Amniotic epithelial cell (primary cell): Measurements from ENCODE around the gene HSD17B11.
"Not testable (repeated sequence)": the region's sequence is repeated elsewhere in the genome, so short reads cannot be mapped to it uniquely, and the experiment has no call there.

ENCODE experiments used
- DNase-seq: peaks from one replicate; pipeline ENCODE4 v3.0.0-alpha.2; 2010; ENCODE audit warnings: low read depth

Gene HSD17B11

GRCh38 chr4:87390891-87391575 is at the start of gene HSD17B11:
TSS of gene HSD17B11 (minus strand) at chr4:87391188. CDS start at chr4:87391070, 118 bp downstream.
- peak; percentile 99 for DNase-seq

- DNase-seq, result no peak
These were observed 42.4 kb upstream of the HSD17B11 start for GRCh38 chr4:87433342-87433741.

GRCh38 chr4:87430038-87430437 is 39.0 kb upstream of the HSD17B11 start:
- DNase-seq, result no peak

GRCh38 chr4:87428979-87429378 is 38.0 kb upstream of the HSD17B11 start:
- no peak for DNase-seq

DNA sequence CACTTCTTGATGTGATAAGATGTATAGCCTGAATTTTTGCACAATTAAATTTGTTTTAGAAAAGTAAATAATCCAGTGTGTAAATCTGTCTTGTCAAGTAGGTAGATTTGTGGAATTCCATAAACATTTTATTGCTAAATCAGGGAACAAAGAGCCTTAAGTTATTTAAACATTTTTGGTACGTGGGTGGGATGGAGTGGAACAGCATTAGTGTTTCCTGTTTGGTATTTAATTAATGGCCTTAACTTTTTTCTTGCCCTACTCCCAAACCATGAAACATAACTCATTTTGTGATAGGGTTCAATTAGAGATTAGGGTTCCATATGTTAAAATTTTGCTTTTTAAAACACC is 36.5 kb upstream of the HSD17B11 start:
- DNase-seq, result peak; percentile 18

DNA sequence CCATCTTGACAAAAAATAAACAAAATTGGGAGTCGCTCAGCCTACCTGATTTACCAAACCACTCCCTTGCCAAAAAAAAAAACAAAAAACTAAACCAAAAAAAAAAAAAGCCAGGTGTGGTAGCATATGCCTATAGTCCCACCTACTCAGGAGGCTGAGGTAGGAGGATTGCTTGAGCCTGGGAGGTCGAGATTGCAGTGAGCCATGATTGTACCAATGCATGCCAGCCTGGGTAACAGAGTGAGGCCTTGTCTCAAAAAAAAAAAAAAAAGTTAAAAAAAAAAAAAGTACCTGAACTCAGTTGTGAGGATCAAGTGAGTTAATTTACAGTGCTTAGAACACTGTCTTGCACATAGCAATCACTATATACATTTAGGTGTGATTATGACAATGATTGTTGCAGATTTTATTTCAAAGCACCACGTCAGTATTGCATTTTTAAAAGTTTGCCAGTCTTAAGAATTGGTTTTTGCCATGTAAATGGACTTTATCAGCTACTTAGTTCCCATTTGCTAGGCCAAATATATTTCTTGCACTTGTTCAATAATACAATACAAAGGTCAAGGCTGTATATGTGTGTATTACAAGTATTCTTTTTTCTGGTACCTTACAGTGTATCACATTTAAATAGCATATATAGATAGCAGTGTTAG is 36.0 kb upstream of the HSD17B11 start:
- no peak for DNase-seq

GRCh38 chr4:87425711-87426110 is 34.7 kb upstream of the HSD17B11 start:
- no peak for DNase-seq

DNA sequence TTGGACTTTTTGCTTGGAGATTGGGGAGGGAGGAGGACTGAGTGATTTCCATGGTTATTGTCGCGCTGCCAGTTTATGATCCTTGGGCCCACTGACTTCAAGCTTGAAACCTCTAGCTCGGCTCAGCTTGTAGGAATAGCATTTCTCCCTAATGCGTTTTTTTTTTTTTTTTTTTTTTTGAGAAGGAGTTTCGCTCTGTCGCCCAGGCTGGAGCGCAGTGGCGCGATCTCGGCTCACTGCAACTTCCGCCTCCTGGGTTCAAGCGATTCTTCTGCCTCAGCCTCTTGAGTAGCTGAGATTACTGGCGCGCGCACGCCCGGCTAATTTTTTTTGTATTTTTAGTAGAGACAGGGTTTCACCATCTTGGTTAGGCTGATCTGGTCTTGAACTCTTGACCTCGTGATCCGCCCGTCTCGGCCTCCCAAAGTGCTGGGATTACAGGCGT is 33.1 kb upstream of the HSD17B11 start:
- peak; percentile 21 for DNase-seq

GRCh38 chr4:87423317-87424098 is 32.5 kb upstream of the HSD17B11 start:
- peak; percentile 31 for DNase-seq

- peak; percentile 99 for DNase-seq
These were observed 31.4 kb upstream of the HSD17B11 start, which contains the start of gene NUDT9 for GRCh38 chr4:87422104-87423052. TSS of gene NUDT9 (plus strand) at chr4:87422573. CDS start at chr4:87422906, 333 bp downstream.

DNA sequence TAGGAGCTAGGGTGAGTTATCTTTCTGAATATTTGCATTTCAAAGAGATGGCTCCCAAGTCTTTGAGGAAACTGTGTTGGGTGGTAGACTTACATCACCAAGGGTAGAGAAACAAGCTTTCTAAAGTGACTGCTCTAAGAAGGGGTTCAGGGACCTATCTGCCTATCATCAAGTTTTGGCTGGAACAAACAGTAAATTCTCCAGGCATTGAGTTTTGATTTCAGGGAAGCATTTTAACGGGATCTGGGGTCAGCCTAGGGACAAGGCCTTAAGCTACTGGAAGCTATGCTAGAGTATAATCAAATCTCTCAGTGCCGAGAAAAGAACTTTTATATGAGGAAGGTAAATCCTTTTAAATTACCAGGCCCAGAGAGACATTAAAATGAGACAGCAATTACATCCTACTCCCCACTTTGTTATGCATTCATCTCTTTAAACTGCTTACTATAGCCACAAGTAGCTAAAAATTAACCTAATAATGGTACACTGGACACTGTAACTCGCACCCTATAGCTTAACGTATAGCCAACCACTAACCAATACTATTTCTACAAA is 29.4 kb upstream of the HSD17B11 start:
- no peak for DNase-seq

- DNase-seq, result peak; percentile 69
These were observed 28.7 kb upstream of the HSD17B11 start for GRCh38 chr4:87419578-87420249.

GRCh38 chr4:87418410-87418809 is 27.4 kb upstream of the HSD17B11 start:
- not testable (repeated sequence) for DNase-seq

- no peak for DNase-seq
These were observed 26.0 kb upstream of the HSD17B11 start for GRCh38 chr4:87416965-87417364.

GRCh38 chr4:87414816-87415215 is 23.8 kb upstream of the HSD17B11 start:
- no peak for DNase-seq

GRCh38 chr4:87410679-87411078 is 19.7 kb upstream of the HSD17B11 start:
- peak; percentile 71 for DNase-seq

GRCh38 chr4:87410157-87410556 is 19.2 kb upstream of the HSD17B11 start:
- DNase-seq, result peak; percentile 99

GRCh38 chr4:87409420-87409939 is 18.5 kb upstream of the HSD17B11 start:
- peak; percentile 89 for DNase-seq

DNA sequence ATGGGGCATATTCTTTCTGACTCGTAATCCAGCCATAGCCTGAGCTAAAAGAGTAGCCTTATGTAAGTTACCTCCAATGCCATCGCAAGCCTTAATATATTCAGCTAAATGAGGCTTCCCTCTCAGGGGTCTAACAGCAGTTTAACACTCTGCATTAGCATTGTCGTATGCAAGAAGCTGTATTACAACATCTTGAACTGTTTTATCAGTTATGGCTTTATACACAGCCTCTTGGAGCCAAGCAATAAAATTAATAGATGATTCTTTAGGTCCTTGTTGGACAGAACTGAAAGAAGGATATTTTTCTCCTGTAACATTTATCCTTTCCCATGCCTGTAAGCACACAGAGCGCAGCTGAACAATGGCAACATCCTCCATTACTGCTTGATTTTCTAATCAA is 15.9 kb upstream of the HSD17B11 start:
- DNase-seq, result peak; percentile 24

DNA sequence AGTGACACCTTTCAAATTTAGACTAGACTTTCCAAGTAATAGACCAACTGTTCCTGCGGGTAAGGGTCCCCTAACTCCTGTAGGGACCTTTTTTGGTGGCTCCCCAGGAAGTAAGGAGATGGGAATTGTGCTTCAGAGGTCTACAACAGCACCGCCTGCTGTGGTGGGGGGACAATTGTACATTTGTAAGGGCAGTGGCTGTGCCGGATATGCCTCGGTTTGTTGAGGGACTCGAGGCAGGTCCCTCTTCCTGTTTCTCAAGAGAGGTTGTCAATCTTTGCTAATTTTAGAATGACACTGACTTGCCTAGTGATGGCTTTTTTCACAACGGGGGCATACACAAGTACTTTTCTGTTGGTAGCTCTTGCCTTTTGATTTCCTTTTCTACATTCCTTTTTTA is 15.5 kb upstream of the HSD17B11 start:
- no peak for DNase-seq
